ENCODE measurements around the gene PPP1CC. TPM values are rescaled to one million over a fixed set of nuclear protein-coding genes. Genes with fewer than 3 reads are reported as not detected.
"Not testable (repeated sequence)": the region's sequence is repeated elsewhere in the genome, so short reads cannot be mapped to it uniquely, and the experiment has no call there.

The PPP1CC gene
- total RNA-seq, 2 donors from 2014 or later: 140 to 143 TPM

DNA sequence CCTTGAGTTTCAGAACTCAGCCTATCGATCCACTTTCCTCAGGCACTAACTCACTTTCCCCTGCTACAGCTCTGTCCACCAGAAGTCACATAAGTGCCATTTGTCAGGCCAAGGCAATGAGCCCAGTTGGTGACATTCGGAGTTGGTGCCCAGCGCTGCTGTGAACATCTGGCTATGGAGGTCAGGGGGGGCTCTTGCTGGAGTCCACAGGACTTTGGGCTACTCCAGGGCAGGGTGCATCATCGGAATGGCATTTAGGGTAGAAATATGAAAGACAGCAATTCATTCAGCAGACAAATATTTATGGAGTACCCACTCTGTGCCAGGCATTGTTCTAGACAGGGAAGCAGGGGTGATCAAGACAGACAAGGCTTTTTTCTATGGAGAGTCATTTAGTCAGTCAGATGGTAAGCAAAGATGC, 1.5 kb upstream of the PPP1CC start:
- Mint-ChIP-seq H3K4me3 (peak overlapping the region; percentile 74), H3K36me3 (peaks cover 11% of the 10 kb centered on the region), H3K4me1 (ENCODE audit: low read depth in 2 of 2) (peaks cover 33 to 36% of the 10 kb centered on the region in 2 donors), H3K9me3 (no peaks in the 10 kb centered on the region), H3K27ac (peak overlapping the region in 1 of 2 donors; percentile 94), H3K27me3 (no peaks in the 10 kb centered on the region)
- DNase-seq (ENCODE audit: low spot score): no peak
- ATAC-seq: no peak

GRCh38 chr12:110743571-110744093, 941 bp upstream of the PPP1CC start:
- H3K4me1 Mint-ChIP-seq (ENCODE audit: low read depth in 2 of 2): peaks cover 36 to 39% of the 10 kb centered on the region in 2 donors
- no peaks in the 10 kb centered on the region for H3K9me3 Mint-ChIP-seq
- H3K27ac Mint-ChIP-seq: peak overlapping the region; percentile 87 to 94
- H3K36me3 Mint-ChIP-seq: peaks cover 11% of the 10 kb centered on the region
- DNase-seq (ENCODE audit: low spot score) (no peak), ATAC-seq (no peak)
- H3K4me3 Mint-ChIP-seq: peak overlapping the region; percentile 99
- no peaks in the 10 kb centered on the region for H3K27me3 Mint-ChIP-seq

DNA sequence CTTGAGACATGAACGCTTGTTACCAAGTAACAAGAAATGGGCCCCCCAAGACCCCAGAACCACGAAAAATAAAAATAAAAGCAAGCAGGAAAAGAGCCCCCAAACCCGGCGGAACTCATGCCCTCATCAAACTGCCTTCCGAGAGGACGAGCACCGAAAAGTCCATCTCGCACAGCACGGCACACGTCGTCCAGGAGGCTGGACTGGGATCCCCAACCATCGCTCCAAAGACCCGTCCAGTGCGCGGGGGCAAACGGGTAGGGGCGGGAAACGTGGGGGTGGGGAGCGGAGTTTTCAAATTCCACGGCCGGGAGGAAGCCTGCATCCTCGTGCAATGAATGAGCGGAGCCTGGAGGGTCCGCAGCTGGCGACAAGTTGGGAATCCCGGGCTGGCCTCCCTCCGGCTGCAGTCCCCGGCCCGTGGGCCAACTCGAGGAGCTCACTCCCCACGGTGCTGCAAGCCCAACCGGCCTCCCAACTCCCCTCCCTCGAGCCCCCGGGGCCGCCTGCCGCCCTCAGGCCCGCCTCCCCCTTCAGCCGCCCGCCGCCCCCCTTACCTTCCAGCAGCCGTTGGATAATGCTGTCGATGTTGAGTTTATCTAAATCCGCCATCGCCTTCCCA, 484 bp downstream of the PPP1CC start:
- H3K36me3 Mint-ChIP-seq: peaks cover 11% of the 10 kb centered on the region
- H3K9me3 Mint-ChIP-seq: no peaks in the 10 kb centered on the region
- H3K27me3 Mint-ChIP-seq: no peaks in the 10 kb centered on the region
- DNase-seq (ENCODE audit: low spot score): no peak
- H3K27ac Mint-ChIP-seq: peak overlapping the region; percentile 87 to 94
- peak; percentile 19 to 26 for ATAC-seq
- peak overlapping the region; percentile 99 for H3K4me3 Mint-ChIP-seq
- H3K4me1 Mint-ChIP-seq (ENCODE audit: low read depth in 2 of 2): peaks cover 49 to 50% of the 10 kb centered on the region in 2 donors

DNA sequence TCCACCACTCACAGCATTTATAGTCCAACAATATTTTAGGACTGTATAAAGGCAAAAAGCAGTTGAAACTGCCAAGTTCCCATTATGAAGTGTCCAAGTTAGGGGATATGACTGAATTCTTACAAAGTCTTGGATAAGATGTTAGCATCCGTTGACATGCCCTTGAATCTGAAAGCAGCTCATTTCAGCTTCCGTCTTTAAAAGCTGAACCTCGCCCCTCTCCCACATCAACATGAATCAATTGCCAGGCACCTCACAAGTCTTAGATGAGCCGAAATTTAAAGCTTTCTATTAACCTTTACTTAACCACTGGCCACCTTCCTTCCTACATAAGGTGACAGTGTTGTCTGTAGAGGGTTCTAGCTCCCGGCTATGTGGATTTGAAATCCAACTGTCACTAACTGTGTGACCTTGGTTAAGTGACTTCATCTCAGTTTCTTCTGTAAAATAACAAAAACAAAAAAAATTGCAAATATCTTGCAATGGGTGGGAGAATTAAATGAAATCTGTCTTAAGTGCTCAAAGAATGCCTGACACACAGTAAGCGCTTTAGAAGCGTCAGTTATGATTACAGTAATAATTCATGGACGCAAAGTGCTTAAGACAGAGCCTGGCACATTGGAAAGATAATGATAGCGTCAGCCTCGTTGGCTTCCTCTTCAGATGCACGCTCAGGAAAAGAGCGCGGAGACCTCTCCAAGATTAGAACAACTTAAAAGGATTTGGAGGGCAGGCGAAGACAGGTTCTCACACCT, 1.2 kb downstream of the PPP1CC start:
- Mint-ChIP-seq H3K36me3 (peaks cover 11% of the 10 kb centered on the region), H3K4me1 (ENCODE audit: low read depth in 2 of 2) (peaks cover 50% of the 10 kb centered on the region in 2 donors), H3K9me3 (no peaks in the 10 kb centered on the region), H3K4me3 (peak overlapping the region; percentile 99), H3K27me3 (no peaks in the 10 kb centered on the region), H3K27ac (peak overlapping the region; percentile 87 to 93)
- ATAC-seq (no peak), DNase-seq (ENCODE audit: low spot score) (no peak)

GRCh38 chr12:110739894-110740293, 2.8 kb downstream of the PPP1CC start:
- Mint-ChIP-seq H3K27ac (peak overlapping the region; percentile 87 to 93), H3K27me3 (no peaks in the 10 kb centered on the region), H3K9me3 (no peaks in the 10 kb centered on the region), H3K4me1 (ENCODE audit: low read depth in 2 of 2) (peaks cover 50% of the 10 kb centered on the region in 2 donors), H3K4me3 (peak overlapping the region; percentile 99), H3K36me3 (peaks cover 11% of the 10 kb centered on the region)
- ATAC-seq: peak in 1 of 2 donors; percentile 23
- no peak for DNase-seq (ENCODE audit: low spot score)

GRCh38 chr12:110739488-110739887, 3.2 kb downstream of the PPP1CC start:
- peaks cover 11% of the 10 kb centered on the region for H3K36me3 Mint-ChIP-seq
- H3K9me3 Mint-ChIP-seq: no peaks in the 10 kb centered on the region
- peaks cover 50% of the 10 kb centered on the region in 2 donors for H3K4me1 Mint-ChIP-seq (ENCODE audit: low read depth in 2 of 2)
- peak overlapping the region; percentile 87 to 93 for H3K27ac Mint-ChIP-seq
- DNase-seq (ENCODE audit: low spot score) (no peak), ATAC-seq (no peak)
- H3K27me3 Mint-ChIP-seq: no peaks in the 10 kb centered on the region
- peak overlapping the region; percentile 99 for H3K4me3 Mint-ChIP-seq

DNA sequence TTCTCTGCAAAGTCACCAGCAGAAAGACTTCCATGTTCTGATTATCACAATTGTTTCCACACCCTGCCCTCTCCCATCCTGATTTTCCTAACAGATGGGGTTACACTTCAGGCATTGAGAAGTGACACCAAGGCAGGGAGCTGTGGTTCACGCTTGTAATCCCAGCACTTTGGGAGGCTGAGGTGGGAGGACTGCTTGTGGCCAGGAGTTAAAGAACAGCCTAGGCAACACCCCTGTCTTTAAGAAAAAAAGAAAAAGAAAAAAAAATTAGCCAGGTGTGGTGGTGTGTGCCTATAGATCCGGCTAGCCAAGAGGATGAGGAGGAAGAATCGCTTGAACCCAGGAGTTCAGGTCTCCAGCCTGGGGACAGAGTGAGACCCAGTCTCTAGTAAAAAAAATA, 5.2 kb downstream of the PPP1CC start:
- ATAC-seq: no peak
- Mint-ChIP-seq H3K27ac (peak overlapping the region; percentile 72 to 77), H3K4me3 (peak overlapping the region; percentile 71), H3K27me3 (no peaks in the 10 kb centered on the region), H3K4me1 (ENCODE audit: low read depth in 2 of 2) (peaks cover 45 to 56% of the 10 kb centered on the region in 2 donors), H3K36me3 (peaks cover 11% of the 10 kb centered on the region), H3K9me3 (no peaks in the 10 kb centered on the region)
- no peak for DNase-seq (ENCODE audit: low spot score)

DNA sequence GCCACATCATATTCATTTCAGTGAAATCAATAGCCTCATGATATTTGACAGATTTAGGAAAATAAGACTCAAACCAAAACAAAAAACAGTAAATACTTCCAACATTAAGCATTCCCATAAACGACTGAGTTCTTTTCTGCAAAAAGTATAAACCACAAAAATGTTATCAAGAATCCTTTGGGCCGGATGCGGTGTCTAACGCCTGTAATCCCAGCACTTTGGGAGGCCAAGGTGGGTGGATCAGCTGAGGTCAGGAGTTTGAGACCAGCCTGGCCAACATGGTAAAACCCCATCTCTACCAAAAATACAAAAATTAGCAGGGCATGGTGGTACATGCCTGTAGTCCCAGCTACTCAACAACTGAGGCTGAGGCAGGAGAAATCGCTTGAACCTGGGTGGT, 5.7 kb downstream of the PPP1CC start:
- H3K4me3 Mint-ChIP-seq: peak overlapping the region; percentile 22
- H3K27ac Mint-ChIP-seq: peak overlapping the region in 1 of 2 donors; percentile 72
- not testable (repeated sequence) for ATAC-seq; H3K9me3 Mint-ChIP-seq; H3K27me3 Mint-ChIP-seq; DNase-seq (ENCODE audit: low spot score)
- peaks cover 10% of the 10 kb centered on the region for H3K36me3 Mint-ChIP-seq
- H3K4me1 Mint-ChIP-seq (ENCODE audit: low read depth in 2 of 2): peaks cover 45 to 62% of the 10 kb centered on the region in 2 donors

DNA sequence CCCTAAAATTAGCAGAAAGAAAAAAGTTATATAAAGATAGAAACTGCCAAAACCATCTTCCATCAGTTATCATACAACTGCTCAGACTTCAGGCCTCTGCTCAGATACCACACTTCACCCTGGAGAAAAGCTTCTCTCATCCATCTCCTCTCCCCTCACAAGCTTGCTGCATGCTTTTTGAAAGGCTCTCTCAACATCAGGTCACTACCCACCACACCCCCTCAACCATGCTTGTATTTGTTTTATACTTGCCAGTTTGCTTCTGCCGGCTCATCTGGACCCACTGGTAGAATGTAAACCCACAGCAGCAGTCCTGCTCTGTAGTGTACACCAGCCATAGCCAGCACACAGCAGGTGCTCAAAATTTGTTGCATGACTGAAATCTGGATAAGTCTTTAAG, 8.8 kb downstream of the PPP1CC start:
- no peak for ATAC-seq
- no peak overlapping the region for H3K4me3 Mint-ChIP-seq
- H3K4me1 Mint-ChIP-seq (ENCODE audit: low read depth in 2 of 2): peaks cover 25 to 50% of the 10 kb centered on the region in 2 donors
- H3K27me3 Mint-ChIP-seq: no peaks in the 10 kb centered on the region
- no peak for DNase-seq (ENCODE audit: low spot score)
- H3K9me3 Mint-ChIP-seq: no peaks in the 10 kb centered on the region
- H3K27ac Mint-ChIP-seq: peak overlapping the region; percentile 17 to 42
- peaks cover 15% of the 10 kb centered on the region for H3K36me3 Mint-ChIP-seq

DNA sequence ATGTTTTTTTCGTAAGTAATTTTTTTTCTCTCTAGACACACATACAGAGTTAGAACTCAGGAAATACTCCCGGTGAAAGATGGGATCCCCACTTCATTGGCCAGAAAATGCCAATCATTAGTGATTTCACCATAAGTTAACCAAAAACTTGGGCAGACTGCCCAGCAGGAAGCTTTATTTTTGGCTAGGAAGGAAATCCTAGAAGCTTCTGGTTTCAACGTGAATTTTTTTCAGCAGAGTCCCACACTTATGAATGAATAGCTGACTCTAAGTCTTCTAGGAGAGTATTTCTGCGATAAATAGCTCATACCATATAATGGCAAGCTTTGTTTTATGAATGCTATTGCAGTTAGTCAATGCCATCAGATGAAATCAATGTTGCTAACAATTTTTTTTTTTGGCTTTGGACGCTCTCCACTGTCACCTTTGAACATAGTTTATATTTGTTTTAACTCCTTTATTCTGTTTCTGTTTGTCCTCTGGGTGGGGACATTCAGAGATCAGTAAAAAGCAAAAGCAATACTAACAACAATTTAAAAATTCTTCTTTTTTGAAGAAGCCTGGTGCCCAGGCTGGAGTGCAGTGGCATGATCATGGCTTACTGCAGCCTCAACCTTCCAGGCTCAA, 9.5 kb downstream of the PPP1CC start:
- H3K4me1 Mint-ChIP-seq (ENCODE audit: low read depth in 2 of 2): peaks cover 23 to 43% of the 10 kb centered on the region in 2 donors
- no peak for DNase-seq (ENCODE audit: low spot score)
- no peaks in the 10 kb centered on the region for H3K9me3 Mint-ChIP-seq
- peaks cover 19% of the 10 kb centered on the region for H3K36me3 Mint-ChIP-seq
- H3K4me3 Mint-ChIP-seq: no peak overlapping the region
- ATAC-seq: no peak
- no peaks in the 10 kb centered on the region for H3K27me3 Mint-ChIP-seq
- H3K27ac Mint-ChIP-seq: peak overlapping the region; percentile 17 to 42

DNA sequence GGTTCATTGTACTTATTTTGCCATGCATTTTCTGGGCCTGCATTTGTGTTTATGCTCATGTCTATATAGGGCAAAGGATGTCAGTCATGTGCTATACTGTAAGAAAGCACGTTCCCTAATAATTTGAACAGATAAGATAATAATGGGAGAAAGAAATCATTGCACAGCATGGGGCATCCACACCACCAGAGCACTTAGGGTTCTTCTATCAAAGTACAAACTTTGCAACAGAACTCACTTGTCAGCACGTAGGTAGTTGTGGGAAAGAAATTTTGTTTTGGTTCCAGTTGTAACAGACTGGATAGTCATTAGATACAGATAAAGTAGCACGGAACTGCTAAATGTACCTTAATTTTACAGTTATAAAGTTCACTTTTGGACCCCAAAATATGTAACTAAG, 10.1 kb downstream of the PPP1CC start:
- ATAC-seq (no peak), DNase-seq (ENCODE audit: low spot score) (no peak)
- no peak overlapping the region for H3K4me3 Mint-ChIP-seq
- H3K27ac Mint-ChIP-seq: peak overlapping the region; percentile 33 to 42
- no peaks in the 10 kb centered on the region for H3K9me3 Mint-ChIP-seq
- peaks cover 23 to 42% of the 10 kb centered on the region in 2 donors for H3K4me1 Mint-ChIP-seq (ENCODE audit: low read depth in 2 of 2)
- H3K36me3 Mint-ChIP-seq: peaks cover 24% of the 10 kb centered on the region
- H3K27me3 Mint-ChIP-seq: no peaks in the 10 kb centered on the region

- H3K4me3 Mint-ChIP-seq: no peak overlapping the region
- H3K9me3 Mint-ChIP-seq: no peaks in the 10 kb centered on the region
- no peak for ATAC-seq
- H3K36me3 Mint-ChIP-seq: peaks cover 30% of the 10 kb centered on the region
- H3K27me3 Mint-ChIP-seq: no peaks in the 10 kb centered on the region
- peak overlapping the region; percentile 33 to 50 for H3K27ac Mint-ChIP-seq
- no peak for DNase-seq (ENCODE audit: low spot score)
- H3K4me1 Mint-ChIP-seq (ENCODE audit: low read depth in 2 of 2): peaks cover 24 to 45% of the 10 kb centered on the region in 2 donors
Measured at GRCh38 chr12:110731479-110731878, 11.2 kb downstream of the PPP1CC start.

DNA sequence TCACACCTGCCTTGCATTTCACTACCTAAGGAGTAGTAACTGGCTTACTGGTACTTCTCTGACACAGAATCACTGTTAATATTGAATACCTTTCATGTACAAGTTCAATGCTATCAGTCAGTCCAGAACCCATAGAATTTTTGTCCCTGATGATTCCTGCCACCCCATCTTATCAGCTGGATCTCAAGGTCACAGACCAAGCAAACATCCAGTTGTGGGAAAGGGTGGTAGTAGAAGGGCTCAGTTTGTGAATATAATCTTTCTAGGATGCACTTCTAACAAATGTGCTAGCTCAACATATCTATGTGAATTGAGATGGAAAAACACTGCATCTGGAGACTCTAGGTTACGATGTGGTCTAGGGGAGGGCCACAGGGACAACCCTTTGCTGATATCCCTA, 14.1 kb downstream of the PPP1CC start:
- H3K9me3 Mint-ChIP-seq: no peaks in the 10 kb centered on the region
- H3K4me3 Mint-ChIP-seq: peak overlapping the region; percentile 21
- peak overlapping the region; percentile 1 to 41 for H3K27ac Mint-ChIP-seq
- peaks cover 35% of the 10 kb centered on the region for H3K36me3 Mint-ChIP-seq
- H3K4me1 Mint-ChIP-seq (ENCODE audit: low read depth in 2 of 2): peaks cover 25 to 50% of the 10 kb centered on the region in 2 donors
- ATAC-seq (no peak), DNase-seq (ENCODE audit: low spot score) (no peak)
- no peaks in the 10 kb centered on the region for H3K27me3 Mint-ChIP-seq

Measured in natural killer cell treated with Interleukin-12 subunit alpha and Interleukin-12 subunit beta and Interleukin-15 and Interleukin-18, amount 100 ng/mL, for 72 hours (primary cell).